ENCODE results near the gene PKD1L1. TPM values are rescaled to one million over a fixed set of nuclear protein-coding genes. Genes with fewer than 3 reads are reported as not detected.
A peak's percentile ranks its signal among the peaks of the same experiment; 100 is the strongest.
"Not testable (repeated sequence)": the region's sequence is repeated elsewhere in the genome, so short reads cannot be mapped to it uniquely, and the experiment has no call there.

Gene PKD1L1
- total RNA-seq, 1 donor from 2014 or later, result under 0.01 TPM

GRCh38 chr7:47766126-47766525 lies 182.1 kb downstream of the PKD1L1 start:
- no peak for DNase-seq (ENCODE audit: low spot score)

DNA sequence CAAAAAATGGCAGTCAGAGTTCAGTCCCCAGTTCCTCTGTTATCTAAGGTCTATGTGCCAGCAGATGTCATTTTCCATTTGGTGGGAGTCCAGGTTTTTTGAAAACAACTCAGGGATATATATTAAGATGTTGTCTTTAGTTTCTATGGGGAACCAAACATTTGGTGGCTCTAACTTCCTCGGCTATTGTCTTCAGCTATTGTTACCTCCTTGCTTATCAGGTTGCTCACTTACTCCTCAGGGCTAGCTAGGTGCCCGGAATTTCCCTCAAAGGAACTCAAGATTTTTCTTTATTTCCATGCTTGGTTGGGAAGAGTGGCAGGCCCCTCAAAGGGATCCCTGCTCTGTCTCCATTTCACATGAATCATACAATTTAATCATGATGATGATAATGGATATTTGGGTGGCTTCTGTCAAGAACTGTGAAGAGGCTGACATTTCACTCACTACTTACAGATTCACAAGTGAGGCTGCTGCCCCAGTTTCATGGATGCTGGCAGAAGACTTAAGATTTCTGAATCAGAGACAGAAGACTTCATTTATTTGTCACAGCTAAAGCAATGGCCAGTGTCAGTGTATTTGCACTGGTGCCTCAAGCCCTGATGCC lies 182.8 kb downstream of the PKD1L1 start:
- no peak for DNase-seq (ENCODE audit: low spot score)

- no peak for DNase-seq (ENCODE audit: low spot score)
These were observed 183.5 kb downstream of the PKD1L1 start for GRCh38 chr7:47764746-47765145.

GRCh38 chr7:47763063-47763974 lies 184.9 kb downstream of the PKD1L1 start:
- peak; percentile 80 for DNase-seq (ENCODE audit: low spot score)

DNA sequence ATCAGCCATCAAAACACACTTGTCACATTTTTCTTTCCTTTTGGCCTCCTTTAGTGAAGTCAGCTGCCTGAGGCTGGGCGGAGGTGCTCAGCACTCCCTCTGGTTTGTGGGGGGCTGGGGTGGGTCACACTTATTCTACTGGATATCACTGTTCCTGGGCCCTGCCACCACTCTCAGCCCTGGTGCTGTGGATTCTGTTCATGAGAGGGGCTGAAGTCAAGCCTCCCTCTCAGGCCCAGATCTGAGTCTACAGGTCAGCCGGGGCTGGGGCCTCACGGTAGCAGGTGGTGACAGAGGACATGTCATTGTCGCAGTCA lies 185.6 kb downstream of the PKD1L1 start:
- DNase-seq (ENCODE audit: low spot score), result no peak

- DNase-seq (ENCODE audit: low spot score), result no peak
These were observed 186.1 kb downstream of the PKD1L1 start for GRCh38 chr7:47762207-47762606.

DNA sequence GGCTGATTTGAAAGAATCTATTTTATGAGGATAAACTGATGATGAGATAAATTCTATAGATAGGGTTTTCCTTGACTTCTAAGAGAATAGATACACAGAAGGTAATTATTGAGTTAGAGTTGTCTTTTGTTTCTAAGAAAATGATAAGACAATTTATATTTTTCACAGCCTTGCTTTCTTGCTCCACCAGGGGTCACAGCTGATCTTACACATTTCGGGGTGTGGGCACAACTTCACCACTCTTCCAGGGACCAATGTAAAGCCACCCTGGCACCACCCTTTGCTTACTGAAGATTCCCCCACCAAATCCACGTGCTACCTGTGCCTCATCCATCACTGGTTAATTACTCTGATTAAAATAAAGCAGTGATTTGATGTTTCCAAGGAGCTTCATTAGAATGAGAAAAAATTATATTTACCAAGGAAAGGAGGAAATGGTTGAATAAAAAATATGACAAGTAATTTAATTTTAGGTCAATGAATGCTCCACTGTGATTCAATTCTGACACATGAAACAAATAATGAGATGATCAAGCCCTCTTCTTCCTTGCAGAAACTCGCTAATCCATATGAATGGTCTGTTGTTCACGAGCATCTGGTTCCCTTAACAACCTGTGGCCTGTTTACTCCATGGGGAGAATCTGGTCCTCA lies 189.1 kb downstream of the PKD1L1 start:
- DNase-seq (ENCODE audit: low spot score), result no peak

- no peak for DNase-seq (ENCODE audit: low spot score)
These were observed 189.7 kb downstream of the PKD1L1 start for GRCh38 chr7:47758546-47758945.

GRCh38 chr7:47757921-47758411 lies 190.3 kb downstream of the PKD1L1 start:
- peak; percentile 64 for DNase-seq (ENCODE audit: low spot score)

GRCh38 chr7:47756636-47757035 lies 191.6 kb downstream of the PKD1L1 start:
- no peak for DNase-seq (ENCODE audit: low spot score)

GRCh38 chr7:47755248-47755647 lies 193.0 kb downstream of the PKD1L1 start:
- no peak for DNase-seq (ENCODE audit: low spot score)

- not testable (repeated sequence) for DNase-seq (ENCODE audit: low spot score)
These were observed 196.5 kb downstream of the PKD1L1 start for GRCh38 chr7:47751724-47752123.

DNA sequence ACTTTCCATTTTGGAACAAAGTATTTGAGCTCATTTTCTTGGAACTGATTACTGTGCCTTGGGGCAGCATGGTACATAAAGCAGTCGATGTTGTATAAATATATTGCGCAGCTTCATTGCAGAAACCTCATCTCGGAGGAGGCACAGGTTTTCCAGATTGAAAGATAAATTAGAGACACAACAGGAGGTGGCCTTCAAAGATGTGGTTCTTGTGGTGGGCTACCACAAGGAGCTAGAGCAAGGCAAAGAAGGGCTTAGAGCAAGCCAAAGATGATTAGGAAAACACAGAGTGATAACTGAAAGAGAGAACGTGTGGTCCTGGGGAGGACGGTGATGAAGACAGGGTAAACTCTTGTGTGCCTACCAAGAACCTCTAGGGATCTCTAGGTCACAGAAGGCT lies 197.2 kb downstream of the PKD1L1 start:
- DNase-seq (ENCODE audit: low spot score), result peak; percentile 35

GRCh38 chr7:47748041-47748440 lies 200.2 kb downstream of the PKD1L1 start:
- DNase-seq (ENCODE audit: low spot score), result no peak

DNA sequence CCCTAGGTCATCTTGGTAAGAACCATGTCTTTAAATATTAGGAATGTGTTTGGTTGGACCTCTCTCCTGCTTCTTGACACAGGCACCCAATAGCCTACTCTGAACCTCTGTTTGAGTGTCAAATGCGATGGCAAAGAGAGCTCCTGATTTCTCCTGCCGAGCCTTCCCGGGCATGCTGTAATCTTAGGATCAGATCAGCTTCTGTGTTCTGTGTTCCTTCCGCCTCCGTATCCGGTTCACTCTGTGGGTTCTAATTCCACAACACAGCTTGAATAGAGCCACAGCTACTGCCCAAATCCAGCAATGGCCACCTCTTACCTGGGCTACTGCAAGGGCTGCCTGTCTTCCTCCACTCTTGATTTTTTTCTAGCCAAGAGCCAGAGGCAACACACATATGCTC lies 201.1 kb downstream of the PKD1L1 start:
- no peak for DNase-seq (ENCODE audit: low spot score)

GRCh38 chr7:47746468-47746867 lies 201.8 kb downstream of the PKD1L1 start:
- DNase-seq (ENCODE audit: low spot score), result no peak

DNA sequence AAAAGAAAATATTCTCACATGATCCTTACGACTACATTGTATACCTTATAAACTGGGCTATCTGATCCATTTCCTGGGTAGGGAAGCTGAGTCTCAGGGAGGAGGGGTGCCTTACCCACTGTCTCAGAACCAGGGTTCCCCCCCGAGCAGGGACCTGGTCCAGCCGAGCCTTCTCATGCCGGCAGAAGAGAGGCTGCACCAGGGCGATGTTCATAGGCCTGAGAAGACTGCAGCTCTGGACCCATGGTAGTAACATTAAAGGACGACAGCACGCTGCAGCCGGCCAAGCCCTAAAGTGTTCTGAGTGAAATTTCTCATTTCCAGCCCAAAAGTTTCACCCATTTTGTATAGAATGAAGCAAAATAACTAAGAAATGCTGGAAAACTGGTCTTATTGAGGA lies 203.4 kb downstream of the PKD1L1 start:
- no peak for DNase-seq (ENCODE audit: low spot score)

- no peak for DNase-seq (ENCODE audit: low spot score)
These were observed 204.2 kb downstream of the PKD1L1 start for GRCh38 chr7:47743965-47744591.

DNA sequence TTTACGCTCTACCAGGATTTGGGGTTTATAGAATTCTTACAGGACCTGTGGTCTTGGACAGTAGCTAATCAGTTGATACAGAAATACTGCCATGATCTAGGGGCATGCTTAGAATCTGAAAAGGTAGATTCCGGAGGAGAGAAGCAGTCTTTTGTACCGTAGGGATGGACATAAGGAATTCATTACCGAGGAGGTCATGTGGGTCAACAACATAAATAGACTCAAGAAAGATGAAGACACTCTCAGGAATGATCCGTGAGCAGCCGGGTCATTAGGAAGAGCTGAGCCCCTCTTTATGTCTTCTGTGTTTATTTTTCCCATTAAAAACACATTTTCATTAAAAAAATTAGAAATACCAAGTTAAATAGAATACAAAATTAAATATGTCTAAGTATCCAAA lies 206.3 kb downstream of the PKD1L1 start:
- no peak for DNase-seq (ENCODE audit: low spot score)

DNA sequence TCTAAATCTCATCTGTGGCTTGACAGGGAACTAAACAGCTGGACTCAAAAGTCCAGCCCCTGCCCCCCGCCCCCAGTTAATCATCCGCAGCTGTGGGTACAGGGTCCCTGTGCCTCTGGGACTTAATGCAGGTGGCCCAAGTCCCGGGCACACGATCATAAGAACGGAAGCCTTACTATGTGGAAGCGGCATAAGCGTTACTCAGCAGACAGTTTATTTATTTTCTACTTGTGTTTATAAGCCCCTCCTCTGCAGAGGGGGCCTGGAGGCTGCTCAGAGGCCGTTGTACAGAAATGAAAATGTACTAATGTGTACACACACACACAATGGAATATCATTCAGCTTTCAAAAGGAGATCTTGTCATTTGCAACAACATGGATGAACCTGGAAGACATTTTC lies 208.4 kb downstream of the PKD1L1 start:
- no peak for DNase-seq (ENCODE audit: low spot score)

GRCh38 chr7:47739301-47739875 lies 208.9 kb downstream of the PKD1L1 start:
- no peak for DNase-seq (ENCODE audit: low spot score)
